Activated naive CD8-positive, alpha-beta T cell (primary cell): ENCODE measurements around the gene ZNRF2.
"Not testable (repeated sequence)": the region's sequence is repeated elsewhere in the genome, so short reads cannot be mapped to it uniquely, and the experiment has no call there.

Experiments
- H3K27ac Mint-ChIP-seq: one replicate; pipeline ENCODE4 v1.8.0; 2021; ENCODE audit warnings: mixed read lengths
- H3K27me3 Mint-ChIP-seq: one replicate; pipeline ENCODE4 v1.8.0; 2021; ENCODE audit warnings: mixed read lengths
- H3K36me3 Mint-ChIP-seq: one replicate; pipeline ENCODE4 v1.8.0; 2021; ENCODE audit warnings: mixed read lengths
- H3K4me1 Mint-ChIP-seq: one replicate; pipeline ENCODE4 v1.8.0; 2021; ENCODE audit warnings: low read depth, mixed read lengths
- H3K4me3 Mint-ChIP-seq: one replicate; pipeline ENCODE4 v1.8.0; 2021; ENCODE audit warnings: mild to moderate bottlenecking, mixed read lengths
- H3K9me3 Mint-ChIP-seq: one replicate; pipeline ENCODE4 v1.8.0; 2021; ENCODE audit warnings: low read depth, mixed read lengths

The ZNRF2 gene

DNA sequence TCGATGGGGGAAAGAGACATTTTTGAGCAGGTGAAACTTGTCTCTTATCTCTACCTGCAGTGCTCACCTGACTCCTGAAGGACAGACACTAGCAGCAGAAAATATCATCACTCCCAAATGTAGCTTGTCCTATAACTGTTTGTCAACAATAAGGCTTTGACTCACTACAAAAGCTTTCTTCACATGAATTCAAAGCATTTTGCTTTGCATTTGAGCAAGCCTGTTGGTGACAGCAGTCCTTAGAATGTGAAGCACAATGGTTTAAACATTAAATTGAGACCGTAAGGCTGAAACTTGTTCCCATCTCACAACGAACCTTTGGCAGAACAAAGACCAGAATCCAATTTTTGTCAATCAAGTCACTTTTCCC lies 30.6 kb upstream of the ZNRF2 start:
- Mint-ChIP-seq H3K27ac (no peak overlapping the region), H3K9me3 (no peaks in the 10 kb centered on the region), H3K27me3 (no peaks in the 10 kb centered on the region), H3K4me1 (peaks cover 18% of the 10 kb centered on the region), H3K4me3 (no peak overlapping the region), H3K36me3 (peaks cover 4% of the 10 kb centered on the region)

DNA sequence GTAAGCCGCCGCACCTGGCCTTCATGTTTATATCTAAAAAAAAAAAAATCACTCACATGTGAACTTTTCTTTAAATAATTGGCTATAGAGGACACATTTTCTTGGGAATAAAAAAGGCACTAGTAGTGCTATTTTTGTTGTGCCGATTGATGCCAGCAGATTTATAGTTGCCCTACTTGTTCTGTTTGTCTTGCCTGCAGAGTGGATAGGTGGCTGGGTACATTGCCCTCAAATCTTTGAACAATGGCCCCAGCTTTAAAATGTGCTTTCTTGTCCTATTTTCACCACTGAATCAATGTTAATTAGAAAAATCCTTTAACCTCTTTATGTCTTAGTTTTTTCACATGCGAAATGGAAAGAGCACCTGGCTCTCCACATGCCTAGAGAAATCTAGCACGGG lies 30.1 kb upstream of the ZNRF2 start:
- peaks cover 16% of the 10 kb centered on the region for H3K4me1 Mint-ChIP-seq
- H3K4me3 Mint-ChIP-seq, result no peak overlapping the region
- no peaks in the 10 kb centered on the region for H3K9me3 Mint-ChIP-seq
- peaks cover 4% of the 10 kb centered on the region for H3K36me3 Mint-ChIP-seq
- no peak overlapping the region for H3K27ac Mint-ChIP-seq
- H3K27me3 Mint-ChIP-seq, result no peaks in the 10 kb centered on the region

DNA sequence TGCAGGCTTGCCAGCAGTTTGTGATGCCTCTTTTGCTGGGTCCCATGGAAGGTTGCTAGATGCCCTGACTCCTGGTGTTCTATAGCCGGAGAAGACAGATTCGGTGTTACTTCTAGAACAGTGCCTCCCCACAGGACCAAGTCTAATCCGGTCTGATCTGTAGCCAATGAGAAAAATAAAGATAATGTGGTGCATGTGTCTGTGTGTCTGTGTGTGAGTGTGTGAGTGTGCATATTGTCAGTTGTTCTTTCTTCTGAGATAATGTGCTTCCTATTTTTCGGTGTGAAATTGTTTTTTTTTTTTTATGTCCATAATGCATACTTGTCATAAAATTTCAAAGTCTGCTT lies 29.7 kb upstream of the ZNRF2 start:
- H3K36me3 Mint-ChIP-seq, result peaks cover 6% of the 10 kb centered on the region
- peaks cover 12% of the 10 kb centered on the region for H3K4me1 Mint-ChIP-seq
- H3K27ac Mint-ChIP-seq, result no peak overlapping the region
- H3K27me3 Mint-ChIP-seq, result peaks cover 2% of the 10 kb centered on the region
- no peaks in the 10 kb centered on the region for H3K9me3 Mint-ChIP-seq
- H3K4me3 Mint-ChIP-seq, result no peak overlapping the region

DNA sequence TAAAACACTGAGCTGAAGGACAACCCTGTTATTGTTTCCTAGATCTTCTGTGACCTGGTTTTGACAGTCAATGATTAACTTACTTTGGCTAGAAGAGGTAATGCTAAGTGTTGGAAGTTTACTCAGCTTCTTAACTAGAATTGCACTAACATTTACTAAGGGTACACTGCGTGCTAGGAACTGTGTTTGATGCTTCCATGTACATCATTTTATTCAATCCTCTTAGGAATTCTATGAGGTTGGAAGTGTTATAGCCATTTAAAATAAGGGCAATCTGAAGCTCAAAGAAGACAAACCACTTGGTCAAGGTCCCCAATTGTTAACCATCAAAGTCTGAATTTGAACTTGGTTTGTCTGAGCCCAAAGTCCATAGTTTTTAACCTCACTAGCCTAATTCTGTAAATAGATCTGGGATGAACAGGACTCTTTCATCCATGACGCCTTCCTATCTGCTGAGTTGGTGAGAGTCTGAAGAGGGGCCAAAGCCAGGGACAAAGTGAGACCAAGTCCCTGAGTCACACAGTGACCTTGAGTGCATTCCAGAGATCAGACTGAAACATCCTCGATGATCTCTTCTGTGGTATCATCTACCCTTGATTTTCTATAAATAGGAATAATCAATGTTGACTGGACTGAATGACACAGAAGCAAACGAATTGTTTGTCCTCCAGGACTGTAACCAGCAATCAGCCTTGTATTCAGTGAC lies 29.2 kb upstream of the ZNRF2 start:
- Mint-ChIP-seq H3K9me3 (no peaks in the 10 kb centered on the region), H3K4me3 (no peak overlapping the region), H3K27me3 (peaks cover 2% of the 10 kb centered on the region), H3K27ac (no peak overlapping the region), H3K4me1 (peaks cover 7% of the 10 kb centered on the region), H3K36me3 (peaks cover 6% of the 10 kb centered on the region)

DNA sequence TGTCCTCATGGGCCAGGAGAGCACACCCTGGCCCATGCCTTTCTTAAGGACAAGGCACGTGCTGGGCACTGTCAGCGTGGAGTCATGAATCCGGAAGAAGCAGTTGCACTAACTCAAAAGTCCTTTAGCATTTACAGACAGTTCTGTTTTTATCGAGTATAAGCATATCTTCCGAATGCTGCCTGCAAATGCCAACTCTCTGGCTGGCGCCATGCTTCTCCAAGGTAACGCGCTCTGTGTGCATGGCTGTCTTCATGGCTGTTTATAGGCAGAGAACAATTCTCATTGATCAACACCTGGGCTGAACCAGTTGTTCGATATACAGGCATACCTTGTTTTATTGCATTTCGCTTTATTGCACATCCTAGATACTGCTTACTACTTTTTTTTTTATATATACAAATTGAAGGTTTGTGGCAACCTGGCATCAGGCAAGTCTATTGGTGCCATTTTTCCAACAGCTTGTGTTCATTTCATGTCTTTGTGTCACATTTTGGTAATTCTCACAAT lies 28.0 kb upstream of the ZNRF2 start:
- Mint-ChIP-seq H3K27ac (no peak overlapping the region), H3K36me3 (peaks cover 6% of the 10 kb centered on the region), H3K4me3 (no peak overlapping the region), H3K4me1 (no peaks in the 10 kb centered on the region), H3K9me3 (no peaks in the 10 kb centered on the region), H3K27me3 (peaks cover 2% of the 10 kb centered on the region)

DNA sequence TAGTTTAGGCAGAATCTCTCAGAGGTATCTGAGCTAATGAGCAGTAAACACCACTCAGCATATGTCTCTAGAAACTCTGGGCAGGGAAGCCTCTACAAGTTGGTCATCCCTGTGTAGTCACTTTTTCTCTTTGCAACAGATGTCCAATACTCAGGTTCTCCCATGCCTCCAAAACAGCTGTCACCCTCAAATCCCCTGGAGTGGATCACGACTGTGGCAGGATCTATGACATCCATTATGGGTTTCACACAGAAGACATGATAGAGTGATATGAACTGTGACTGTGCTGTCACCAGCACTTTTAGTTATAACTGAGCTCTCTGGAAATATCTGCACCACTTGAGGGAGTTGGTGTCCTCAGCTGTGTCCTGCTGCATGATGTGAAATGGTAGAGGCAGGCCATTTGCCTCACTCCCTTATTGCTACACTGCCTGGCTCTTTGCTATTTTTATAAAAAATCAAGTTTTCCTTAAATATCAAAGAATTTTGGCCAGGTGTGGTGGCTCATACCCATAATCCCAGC lies 24.1 kb upstream of the ZNRF2 start:
- H3K4me1 Mint-ChIP-seq, result no peaks in the 10 kb centered on the region
- peaks cover 4% of the 10 kb centered on the region for H3K27me3 Mint-ChIP-seq
- no peak overlapping the region for H3K27ac Mint-ChIP-seq
- peaks cover 6% of the 10 kb centered on the region for H3K36me3 Mint-ChIP-seq
- H3K4me3 Mint-ChIP-seq, result no peak overlapping the region
- no peaks in the 10 kb centered on the region for H3K9me3 Mint-ChIP-seq

DNA sequence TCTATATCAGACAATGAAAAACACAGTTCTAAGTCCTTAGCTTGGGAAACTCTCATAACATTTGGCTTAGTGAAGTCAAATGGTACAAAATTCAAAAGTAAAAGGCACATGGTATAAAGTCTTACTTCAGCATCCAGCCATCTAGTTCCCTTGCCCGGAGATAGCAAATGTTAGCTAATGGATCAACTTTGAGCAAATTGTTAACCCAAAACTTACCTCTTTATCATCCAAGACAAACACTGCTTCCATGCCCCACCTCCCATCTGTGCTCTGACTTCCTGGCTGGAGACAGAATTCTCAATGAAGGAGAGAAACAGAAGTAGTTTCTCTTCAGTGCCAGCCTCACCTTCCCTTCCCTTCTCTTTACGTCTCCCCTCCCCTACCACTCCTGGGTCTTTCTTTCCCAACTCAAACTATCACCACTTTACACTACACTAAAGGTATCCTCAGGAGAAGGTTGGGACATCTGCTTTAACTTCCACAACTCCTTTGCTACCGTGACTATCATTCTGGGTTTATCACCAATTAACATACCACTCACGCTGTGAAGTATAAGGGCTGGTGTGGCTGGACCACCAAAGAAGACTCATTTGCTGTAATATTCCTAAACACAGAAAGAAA lies 21.2 kb upstream of the ZNRF2 start:
- Mint-ChIP-seq H3K27me3 (peaks cover 4% of the 10 kb centered on the region), H3K9me3 (no peaks in the 10 kb centered on the region), H3K36me3 (peaks cover 2% of the 10 kb centered on the region), H3K27ac (no peak overlapping the region), H3K4me3 (no peak overlapping the region), H3K4me1 (no peaks in the 10 kb centered on the region)

DNA sequence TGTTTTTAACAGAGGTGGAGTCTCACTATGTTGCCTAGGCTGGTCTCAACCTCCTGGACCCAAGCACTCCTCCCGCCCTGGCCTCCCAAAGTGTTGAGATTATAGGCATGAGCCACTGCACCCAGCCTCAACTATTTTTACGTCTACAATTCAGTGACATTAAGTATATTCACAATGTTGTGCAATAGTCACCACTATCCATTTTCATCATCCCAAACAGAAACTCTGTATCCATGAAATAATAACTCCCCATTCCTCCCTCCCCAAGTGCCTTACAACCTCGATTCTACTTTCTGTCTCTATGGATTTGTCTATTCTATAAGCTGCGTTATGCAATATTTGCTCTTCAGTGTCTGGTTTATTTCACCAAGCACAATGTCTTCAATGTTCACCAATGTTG lies 20.3 kb upstream of the ZNRF2 start:
- H3K9me3 Mint-ChIP-seq, result no peaks in the 10 kb centered on the region
- no peak overlapping the region for H3K27ac Mint-ChIP-seq
- H3K27me3 Mint-ChIP-seq, result peaks cover 4% of the 10 kb centered on the region
- no peak overlapping the region for H3K4me3 Mint-ChIP-seq
- peaks cover 2% of the 10 kb centered on the region for H3K36me3 Mint-ChIP-seq
- no peaks in the 10 kb centered on the region for H3K4me1 Mint-ChIP-seq

DNA sequence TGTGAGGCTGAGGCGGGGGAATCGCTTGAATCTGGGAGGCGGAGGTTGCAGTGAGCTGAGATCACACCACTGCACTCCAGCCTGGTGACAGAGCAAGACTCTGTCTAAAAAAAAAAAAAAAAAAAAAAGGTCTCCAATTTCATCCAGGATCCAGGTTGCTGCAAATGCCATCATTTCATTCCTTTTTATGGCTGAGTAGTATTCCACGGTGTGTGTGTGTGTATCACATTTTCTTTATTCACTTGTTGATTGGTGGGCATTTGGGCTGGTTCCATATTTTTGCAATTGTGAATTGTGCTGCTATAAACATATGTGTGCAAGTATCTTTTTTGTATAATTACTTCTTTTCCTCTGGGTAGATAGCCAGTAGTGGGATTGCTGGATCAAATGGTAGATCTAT lies 19.2 kb upstream of the ZNRF2 start:
- not testable (repeated sequence) for H3K9me3 Mint-ChIP-seq, H3K36me3 Mint-ChIP-seq, H3K27ac Mint-ChIP-seq, H3K4me3 Mint-ChIP-seq, H3K4me1 Mint-ChIP-seq, H3K27me3 Mint-ChIP-seq

DNA sequence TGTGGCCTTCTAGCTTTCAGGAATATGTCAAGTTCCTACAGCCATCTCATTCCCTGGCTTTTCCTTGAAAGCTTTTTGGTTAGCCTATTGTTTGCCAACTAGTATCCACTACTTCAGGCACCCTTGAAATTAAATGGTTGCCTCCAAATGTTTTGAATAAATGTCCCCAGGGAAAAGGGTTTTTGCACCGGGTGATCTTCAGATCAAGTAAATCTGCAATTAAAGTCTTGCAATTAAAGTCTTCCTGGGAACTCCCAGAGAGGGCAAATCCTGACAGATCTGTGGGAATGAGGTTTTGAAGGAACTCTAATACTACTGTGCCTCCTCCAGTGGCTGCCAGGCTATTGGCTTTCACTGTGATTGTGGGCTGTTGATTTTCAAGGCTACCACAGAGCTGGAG lies 17.7 kb upstream of the ZNRF2 start:
- H3K9me3 Mint-ChIP-seq, result no peaks in the 10 kb centered on the region
- no peaks in the 10 kb centered on the region for H3K36me3 Mint-ChIP-seq
- H3K27ac Mint-ChIP-seq, result no peak overlapping the region
- no peaks in the 10 kb centered on the region for H3K4me1 Mint-ChIP-seq
- H3K4me3 Mint-ChIP-seq, result no peak overlapping the region
- H3K27me3 Mint-ChIP-seq, result peaks cover 1% of the 10 kb centered on the region

DNA sequence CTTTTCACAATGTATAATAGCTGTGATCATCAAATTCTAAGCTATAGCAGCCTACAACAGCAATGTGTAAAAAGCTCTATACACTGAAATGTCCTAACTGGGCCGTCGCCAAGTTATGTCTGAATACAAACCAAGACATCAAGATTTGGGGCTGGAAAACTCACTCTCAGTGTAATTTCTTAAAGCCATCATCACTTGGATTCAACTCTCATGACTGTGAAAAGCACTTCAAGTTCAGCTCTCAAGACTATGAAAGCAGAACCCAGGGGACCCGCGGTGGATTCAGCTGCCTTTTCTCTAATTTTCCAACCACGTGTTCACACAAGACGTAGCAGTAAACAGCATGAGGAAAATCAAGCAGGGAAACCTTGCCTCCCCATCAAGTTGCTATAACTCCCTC lies 15.8 kb upstream of the ZNRF2 start:
- Mint-ChIP-seq H3K4me1 (no peaks in the 10 kb centered on the region), H3K27ac (no peak overlapping the region), H3K36me3 (no peaks in the 10 kb centered on the region), H3K9me3 (no peaks in the 10 kb centered on the region), H3K4me3 (no peak overlapping the region), H3K27me3 (no peaks in the 10 kb centered on the region)

DNA sequence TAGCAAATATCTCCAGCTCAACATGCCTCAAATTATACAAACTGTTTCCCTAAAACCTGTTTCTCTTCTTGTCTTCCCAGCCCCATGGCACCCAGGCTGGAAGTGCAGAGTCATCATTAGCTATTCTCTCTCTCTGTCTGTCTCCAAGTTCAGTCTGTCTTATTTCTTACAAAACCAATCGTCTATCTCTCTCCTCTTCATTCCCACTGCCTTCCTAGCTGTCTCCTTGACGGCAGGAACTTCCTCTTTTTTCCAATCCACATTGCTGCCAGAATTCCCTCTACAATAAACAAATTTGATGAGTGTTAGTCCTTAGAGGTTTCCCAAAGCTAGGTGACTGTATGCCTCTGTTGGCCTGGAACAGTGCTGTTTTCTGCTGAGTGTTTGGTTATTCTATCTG lies 14.9 kb upstream of the ZNRF2 start:
- H3K27ac Mint-ChIP-seq, result no peak overlapping the region
- no peaks in the 10 kb centered on the region for H3K9me3 Mint-ChIP-seq
- H3K4me1 Mint-ChIP-seq, result no peaks in the 10 kb centered on the region
- no peak overlapping the region for H3K4me3 Mint-ChIP-seq
- H3K36me3 Mint-ChIP-seq, result no peaks in the 10 kb centered on the region
- H3K27me3 Mint-ChIP-seq, result no peaks in the 10 kb centered on the region

DNA sequence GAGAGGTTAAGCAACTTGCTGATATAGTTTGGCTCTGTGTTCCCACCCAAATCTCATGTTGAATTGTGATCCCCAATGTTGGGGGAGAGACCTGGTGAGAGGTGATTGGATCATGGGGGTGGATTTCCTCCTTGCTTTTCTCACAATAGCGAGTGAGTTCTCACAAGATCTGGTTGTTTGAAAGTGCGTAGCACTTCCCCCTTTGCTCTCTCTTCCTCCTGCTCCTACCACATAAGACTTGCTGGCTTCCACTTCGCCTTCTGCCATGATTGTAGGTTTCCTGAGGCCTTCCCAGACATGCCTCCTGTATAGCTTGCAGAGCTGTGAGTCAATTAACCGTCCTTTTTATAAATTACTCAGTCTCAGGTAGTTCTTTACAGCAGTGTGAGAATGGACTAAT lies 13.5 kb upstream of the ZNRF2 start:
- Mint-ChIP-seq H3K4me3 (no peak overlapping the region), H3K9me3 (no peaks in the 10 kb centered on the region), H3K27me3 (no peaks in the 10 kb centered on the region), H3K4me1 (no peaks in the 10 kb centered on the region), H3K27ac (no peak overlapping the region), H3K36me3 (no peaks in the 10 kb centered on the region)

DNA sequence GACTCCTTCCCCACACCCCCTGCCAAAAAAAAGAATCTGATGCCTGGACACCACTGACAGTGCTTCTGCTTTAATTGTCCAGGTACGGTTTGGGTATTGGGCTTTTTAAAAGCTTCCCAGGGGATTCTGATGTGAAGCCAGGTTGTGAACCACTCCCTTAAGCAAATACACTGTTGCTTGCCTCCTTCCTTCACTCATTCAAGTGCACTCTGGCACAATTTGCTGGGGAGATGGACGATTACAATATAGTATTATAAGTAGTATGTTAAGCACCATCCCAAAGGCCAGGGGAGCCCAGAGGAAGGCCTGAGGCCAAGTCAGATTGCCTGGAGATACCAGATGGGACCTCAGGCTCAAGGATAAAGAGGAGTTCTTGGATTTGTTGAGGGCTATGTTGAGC lies 12.3 kb upstream of the ZNRF2 start:
- H3K36me3 Mint-ChIP-seq, result no peaks in the 10 kb centered on the region
- no peaks in the 10 kb centered on the region for H3K9me3 Mint-ChIP-seq
- no peak overlapping the region for H3K27ac Mint-ChIP-seq
- no peak overlapping the region for H3K4me3 Mint-ChIP-seq
- no peaks in the 10 kb centered on the region for H3K27me3 Mint-ChIP-seq
- H3K4me1 Mint-ChIP-seq, result no peaks in the 10 kb centered on the region

DNA sequence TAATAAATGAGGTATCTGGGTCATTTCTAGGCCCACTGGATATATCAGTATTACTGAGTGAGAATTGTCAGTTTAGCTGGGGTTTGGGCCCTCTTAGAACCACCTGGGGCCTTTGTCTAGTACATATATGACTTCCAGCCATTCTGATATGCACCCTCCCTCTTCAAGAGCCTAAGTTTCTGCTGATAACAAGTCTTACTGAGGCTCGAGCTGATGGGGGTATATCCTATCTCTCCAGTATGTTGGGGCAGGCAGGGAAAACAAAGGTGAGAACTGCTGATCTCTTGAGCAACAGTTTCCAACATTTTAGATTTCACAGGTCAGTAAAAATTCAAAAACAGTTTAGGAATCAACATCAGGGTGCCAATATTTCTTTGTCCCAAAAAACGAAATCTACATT lies 10.8 kb upstream of the ZNRF2 start:
- Mint-ChIP-seq H3K4me1 (no peaks in the 10 kb centered on the region), H3K36me3 (no peaks in the 10 kb centered on the region), H3K4me3 (no peak overlapping the region), H3K27me3 (no peaks in the 10 kb centered on the region), H3K27ac (no peak overlapping the region), H3K9me3 (no peaks in the 10 kb centered on the region)

DNA sequence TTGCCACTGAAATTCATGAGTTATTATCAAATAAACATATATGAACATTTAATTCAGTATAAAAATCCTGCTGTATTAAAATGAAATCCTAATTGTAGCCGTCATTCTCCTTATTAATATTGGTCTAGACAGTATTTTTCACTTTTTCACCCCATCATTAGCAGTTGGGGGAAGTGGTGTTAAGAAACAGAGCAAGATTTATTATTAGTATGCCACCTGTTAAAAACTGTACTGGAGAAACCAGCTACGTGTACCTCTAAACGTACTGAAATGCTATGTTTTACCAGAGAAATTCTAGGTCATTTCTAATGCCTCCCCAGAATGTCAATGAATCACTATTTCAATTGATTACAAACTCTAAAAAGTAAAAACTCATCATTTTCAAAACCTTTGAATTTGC lies 9.8 kb upstream of the ZNRF2 start:
- H3K27me3 Mint-ChIP-seq, result no peaks in the 10 kb centered on the region
- no peak overlapping the region for H3K4me3 Mint-ChIP-seq
- H3K9me3 Mint-ChIP-seq, result no peaks in the 10 kb centered on the region
- peaks cover 6% of the 10 kb centered on the region for H3K4me1 Mint-ChIP-seq
- no peak overlapping the region for H3K27ac Mint-ChIP-seq
- no peaks in the 10 kb centered on the region for H3K36me3 Mint-ChIP-seq
